Left renal pelvis (tissue), 4 donors: ENCODE results near the gene MAGEC3. TPM values are rescaled to one million over a fixed set of nuclear protein-coding genes. Genes with fewer than 3 reads are reported as not detected.
"Not testable (repeated sequence)": the region's sequence is repeated elsewhere in the genome, so short reads cannot be mapped to it uniquely, and the experiment has no call there.

Source experiments
- DNase-seq, 4 donors: peaks; one replicate each; pipeline ENCODE4 v3.0.0-alpha.2; 2013; ENCODE audit warnings: low read depth in 4 of 4, low spot score in 3 of 4
- polyA plus RNA-seq, 4 donors: library from polyadenylated mRNA; unstranded; fragments of 120-200 nt; gene quantifications; one replicate each; pipeline ENCODE4 v1.2.1, GENCODE V29; 2013; ENCODE audit not compliant: insufficient read length in 4 of 4

Gene MAGEC3
- under 1 TPM in 3 of 4 donors, not detected in 1; 0.14 to 0.62 (median 0.27) TPM for polyA plus RNA-seq

DNA sequence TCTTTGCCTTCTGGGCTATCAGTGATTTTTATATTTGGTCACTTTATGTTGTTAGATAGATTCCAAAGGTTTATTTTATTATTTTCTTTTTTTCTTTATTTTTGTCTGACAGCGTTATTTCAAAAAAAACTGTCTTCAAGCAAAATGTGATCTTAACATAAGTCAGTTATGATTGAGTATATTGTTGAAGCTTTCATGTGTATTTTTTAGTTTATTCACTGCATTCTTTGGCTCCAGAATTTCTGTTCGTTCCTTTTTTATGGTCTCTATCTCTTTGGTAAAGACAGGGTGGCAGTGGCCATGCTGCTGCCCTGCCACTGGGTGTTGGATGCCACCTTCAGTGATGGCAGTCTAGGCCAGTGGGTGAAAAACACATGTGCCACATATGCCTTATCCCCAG lies at the start of gene MAGEC3:
Gene MAGEC3 (plus strand): TSS at position 301 of the 400 bp plus-strand sequence. CDS start 0 bp downstream, at position 301.
- DNase-seq, result no peak

DNA sequence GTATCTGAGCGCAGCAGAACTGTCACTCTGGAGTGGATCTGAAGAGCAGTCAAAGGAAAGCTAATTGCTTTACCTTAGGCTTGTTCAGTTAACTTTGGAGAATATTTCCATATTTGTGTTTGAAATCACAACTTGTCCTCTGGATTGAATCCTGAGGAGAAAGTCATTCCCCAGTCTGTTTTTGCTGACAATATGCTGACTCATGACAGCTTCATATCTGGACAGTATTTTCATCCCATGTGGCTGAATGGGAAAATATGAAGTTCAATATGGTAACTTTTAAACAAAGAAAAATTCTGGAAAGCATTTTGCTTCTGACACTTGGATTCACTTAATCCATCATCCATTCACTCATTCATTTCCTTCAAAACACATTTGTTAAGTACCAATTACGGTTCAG lies 46.3 kb upstream of the MAGEC3 start:
- DNase-seq, result no peak

DNA sequence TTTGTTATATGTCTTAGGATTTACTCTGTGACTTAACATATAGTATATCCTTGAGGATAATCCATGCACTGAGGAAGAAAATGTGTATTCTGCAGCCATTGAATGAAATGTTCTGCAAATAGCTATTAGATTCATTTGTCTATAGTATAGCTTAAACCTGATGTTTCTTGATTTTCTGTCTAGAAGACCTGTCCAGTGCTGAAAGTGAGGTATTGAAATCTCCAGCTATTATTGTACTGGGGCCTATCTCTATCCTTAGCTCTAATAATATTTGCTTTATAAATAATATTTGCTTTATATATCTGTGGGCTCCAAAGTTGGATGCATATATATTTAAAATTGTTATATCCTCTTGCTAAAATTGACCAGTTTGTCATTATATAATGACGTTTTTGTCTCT lies 26.7 kb upstream of the MAGEC3 start:
- no peak for DNase-seq

GRCh38 chrX:141814213-141814857 lies 23.8 kb upstream of the MAGEC3 start:
- DNase-seq, result no peak

DNA sequence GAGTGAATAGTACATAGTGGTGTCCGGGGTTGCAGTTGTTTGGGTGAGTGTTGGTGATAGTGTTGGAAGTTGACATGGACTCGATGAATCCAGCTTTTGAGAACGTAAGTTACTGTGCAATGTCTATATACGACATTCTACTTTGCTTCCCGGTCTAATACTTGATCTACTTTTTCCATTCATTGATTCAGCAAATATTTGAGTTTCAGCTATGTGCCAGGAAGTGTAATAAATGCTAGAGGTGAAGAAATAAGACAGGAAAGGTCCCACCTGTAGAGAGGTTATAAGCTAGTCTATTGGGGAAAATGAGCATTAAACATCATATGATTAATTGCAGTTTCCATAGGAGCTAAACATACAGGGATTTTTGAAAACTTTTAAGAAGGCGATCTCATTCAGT lies 22.2 kb upstream of the MAGEC3 start:
- no peak for DNase-seq

DNA sequence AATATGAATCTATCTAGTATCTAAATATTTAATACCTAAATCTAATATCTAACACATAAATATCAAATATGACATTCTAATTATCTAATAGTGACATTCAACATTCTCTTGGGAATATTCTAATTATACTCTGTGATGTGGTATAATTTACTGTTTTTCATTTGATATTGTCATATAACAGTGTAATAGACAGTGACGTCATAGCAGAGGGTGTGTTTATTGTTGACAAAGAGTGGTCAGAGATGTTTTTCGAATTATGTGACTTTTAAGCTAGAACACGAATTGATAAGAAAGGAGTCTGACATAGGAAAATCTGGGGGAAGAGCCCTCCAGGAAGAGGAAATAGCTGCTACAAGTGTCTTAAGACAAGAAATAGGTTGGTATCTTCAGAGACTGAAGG lies 5.9 kb upstream of the MAGEC3 start:
- no peak for DNase-seq

GRCh38 chrX:141839856-141840255 lies 1.7 kb downstream of the MAGEC3 start:
- no peak for DNase-seq

GRCh38 chrX:141857479-141857878 lies 19.4 kb downstream of the MAGEC3 start:
- no peak for DNase-seq

DNA sequence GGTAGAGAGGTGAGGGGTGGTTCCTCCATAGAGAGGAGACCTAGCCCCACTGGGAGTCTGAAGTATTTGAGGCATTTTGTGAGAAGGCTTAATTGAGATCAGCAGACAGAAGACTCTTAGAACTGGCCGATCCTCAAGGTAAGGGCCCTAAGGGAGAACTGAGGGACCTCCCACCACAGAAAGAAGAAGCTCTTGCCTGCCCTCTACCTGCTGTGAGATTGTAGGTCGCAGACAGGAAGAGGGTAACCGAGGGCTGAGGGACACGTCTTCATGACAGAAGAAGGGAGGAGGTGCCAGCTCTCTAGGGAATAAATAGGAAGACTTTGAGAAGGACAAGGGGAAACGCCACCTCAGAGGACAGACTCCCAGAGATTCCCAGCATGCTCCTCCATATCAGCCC lies 41.5 kb downstream of the MAGEC3 start:
- DNase-seq, result no peak

DNA sequence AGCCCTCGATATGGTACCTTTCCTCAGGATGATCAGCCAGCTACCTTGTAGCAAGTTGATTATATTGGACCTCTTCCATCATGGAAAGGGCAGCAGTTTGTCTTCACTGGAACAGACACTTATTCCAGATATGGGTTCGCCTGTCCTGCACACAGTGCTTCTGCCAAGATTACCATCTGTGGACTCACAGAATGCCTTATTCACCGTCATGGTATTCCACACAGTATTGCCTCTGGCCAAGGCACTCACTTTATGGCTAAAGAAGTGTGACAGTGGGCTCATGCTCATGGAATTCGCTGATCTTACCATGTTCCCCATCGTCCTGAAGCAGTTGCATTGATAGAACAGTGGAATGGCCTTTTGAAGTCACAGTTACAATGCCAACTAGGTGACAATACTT lies 50.7 kb downstream of the MAGEC3 start:
- DNase-seq, result not testable (repeated sequence)

DNA sequence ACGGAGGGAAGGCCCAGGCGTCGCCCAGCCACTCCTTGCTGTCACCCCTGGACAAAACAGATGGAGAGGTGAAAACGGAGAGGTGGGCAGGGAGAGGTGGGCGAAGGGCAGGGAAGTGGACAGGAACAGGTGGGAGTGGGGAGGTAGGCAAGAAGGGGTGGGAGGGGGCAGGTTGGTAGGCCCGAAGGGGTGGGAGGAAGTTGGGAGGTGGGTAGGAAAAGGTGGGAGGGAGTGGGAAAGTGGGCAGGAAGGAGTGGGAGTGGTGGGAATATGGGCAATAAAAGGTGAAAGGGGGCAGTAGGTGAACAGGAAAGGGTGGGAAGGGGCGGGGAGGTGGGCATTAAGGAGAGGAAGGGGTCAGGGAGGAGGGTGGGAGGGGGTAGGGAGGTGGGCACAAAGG lies 56.6 kb downstream of the MAGEC3 start:
- DNase-seq, result no peak

DNA sequence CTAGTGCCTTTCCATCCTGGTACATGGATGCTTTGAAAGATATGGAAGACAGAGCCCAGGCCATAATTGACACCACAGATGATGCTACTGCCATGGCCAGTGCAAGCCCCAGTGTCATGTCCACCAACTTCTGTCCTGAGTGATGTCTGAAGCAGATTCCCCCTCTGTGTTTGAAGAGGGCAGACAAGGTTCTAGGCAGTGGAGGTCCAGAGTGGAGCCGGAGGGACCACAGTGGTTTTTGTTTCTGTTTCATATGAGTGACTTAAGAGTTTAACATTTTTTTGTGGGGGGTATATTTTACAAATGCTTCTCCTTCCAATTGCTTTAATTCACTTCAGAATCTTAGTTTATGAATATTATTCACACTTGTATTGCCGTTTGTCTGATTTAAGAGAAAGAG lies 59.6 kb downstream of the MAGEC3 start:
- DNase-seq, result no peak

DNA sequence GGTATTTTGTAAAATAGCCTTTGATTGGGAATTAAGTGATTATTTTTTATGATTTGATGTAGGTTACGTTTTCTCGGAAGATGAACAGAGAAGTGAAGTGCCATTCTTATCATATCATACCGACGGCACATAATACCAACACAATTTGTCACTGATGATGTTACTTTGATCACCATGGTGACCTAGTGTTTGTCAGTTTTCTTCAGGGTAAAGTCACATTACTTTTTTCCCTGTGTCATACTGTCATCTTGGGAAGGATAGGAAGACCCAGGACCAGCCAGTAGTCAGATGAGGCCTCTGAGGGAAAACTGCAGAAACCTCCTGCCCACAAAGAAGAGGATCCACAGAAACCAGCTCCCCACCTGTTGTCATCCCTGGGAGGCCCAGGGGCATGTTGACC lies 64.2 kb downstream of the MAGEC3 start:
- no peak for DNase-seq

DNA sequence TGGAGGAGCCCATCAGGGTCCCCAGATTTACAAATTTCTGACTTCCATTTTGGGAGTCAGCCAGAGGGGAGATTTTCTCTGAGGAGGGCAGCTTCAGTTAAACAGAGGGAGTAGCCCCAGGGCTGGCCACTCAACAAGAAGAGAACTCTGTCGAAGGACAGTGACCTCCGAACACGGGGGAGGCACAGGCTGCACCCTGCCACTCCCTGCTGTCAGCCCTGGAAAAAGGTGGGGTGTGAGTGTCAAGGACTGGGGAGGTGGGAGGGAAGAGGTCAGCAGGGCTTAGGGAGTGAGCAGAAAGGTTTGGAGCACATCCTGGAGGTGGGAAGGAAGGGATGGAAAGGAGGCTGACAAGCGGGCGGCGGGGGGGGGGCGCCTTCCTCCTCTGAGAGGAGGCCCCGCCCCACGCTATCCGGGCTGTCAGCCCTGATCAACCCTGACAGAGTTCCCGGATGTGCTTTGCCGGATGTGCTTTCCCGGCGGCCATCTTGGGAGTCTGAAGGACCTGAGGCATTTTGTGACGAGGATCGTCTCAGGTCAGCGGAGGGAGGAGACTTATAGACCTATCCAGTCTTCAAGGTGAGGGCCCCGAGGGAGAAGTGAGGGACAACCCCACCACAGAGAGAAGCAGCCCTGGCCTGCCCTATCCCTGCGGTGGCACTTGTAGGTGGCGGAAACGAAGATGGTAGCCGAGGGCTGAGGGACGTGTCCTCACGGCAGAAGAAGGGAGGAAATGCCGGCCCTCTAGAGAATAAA lies 65.5 kb downstream of the MAGEC3 start, which contains the start of gene MAGEC1:
Gene MAGEC1 (plus strand): TSS at position 495 of the 756 bp plus-strand sequence. CDS start 1,179 bp downstream, outside the sequence.
- no peak for DNase-seq

GRCh38 chrX:141904262-141904661 lies 66.1 kb downstream of the MAGEC3 start:
- no peak for DNase-seq

DNA sequence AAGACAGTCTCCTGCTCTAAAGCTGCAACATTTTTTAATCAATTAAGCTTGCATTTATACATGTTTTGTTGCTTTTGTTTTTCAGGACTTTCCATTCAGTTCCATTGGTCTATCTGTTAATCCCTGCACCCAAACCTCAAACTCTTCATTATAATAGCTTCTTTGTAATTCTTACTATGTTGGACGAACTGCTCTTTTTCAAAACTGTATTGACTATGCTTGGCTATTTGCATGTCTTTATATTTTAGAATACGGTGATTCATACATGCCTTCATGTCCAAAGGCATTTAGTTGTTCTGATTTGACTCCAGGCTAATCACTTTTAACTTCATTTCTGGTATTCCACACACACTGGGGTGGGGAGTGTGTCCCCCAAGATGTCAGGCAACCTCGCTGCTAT lies 79.7 kb downstream of the MAGEC3 start:
- DNase-seq, result no peak

- no peak for DNase-seq
These were observed 86.2 kb downstream of the MAGEC3 start for GRCh38 chrX:141924293-141924692.

DNA sequence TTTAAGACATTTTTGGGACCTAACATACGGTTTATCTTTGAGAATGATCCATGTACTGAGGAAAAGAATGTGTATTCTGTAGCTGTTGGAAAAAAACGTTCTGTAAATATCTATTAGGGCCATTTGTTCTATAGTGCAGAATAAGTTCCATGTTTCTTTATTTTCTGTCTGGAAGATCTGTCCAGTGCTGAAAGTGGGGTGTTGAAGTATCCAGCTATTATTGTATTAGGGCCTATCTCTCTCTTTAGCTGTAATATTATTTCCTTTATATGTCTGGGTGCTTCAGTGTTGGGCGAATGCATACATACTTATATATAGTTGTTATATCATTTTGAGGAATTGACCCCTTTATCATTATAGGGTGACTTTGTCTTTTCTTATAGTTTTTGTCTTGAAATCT lies 90.3 kb downstream of the MAGEC3 start:
- no peak for DNase-seq

DNA sequence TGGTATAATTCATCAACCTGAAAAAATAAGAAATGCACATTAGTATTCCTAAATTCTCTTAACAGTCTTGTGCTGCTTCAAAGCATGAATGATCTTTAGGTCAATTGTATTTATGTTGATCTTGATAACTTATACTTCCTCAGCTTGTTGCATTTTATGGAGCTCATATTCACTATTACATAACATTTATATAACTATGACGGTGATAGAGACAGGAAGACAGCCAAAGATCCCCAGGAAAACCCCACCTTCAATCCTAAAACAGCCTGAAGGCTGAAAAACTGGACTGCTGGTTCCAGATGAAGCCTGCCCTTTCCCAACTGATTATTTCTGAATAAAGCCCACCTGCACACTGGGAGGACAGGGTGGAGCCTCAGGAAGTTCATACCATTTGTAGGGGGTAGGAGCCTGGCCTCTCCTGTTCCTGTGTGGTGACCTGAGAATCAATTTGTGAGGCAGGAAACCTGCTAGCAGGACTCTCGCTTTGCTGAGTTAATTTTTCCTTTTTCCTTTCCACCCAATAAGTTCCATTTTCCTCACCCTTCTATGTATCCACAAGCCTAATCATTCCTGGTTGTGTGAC lies 96.0 kb downstream of the MAGEC3 start:
- no peak for DNase-seq

GRCh38 chrX:141935645-141936044 lies 97.5 kb downstream of the MAGEC3 start:
- no peak for DNase-seq

GRCh38 chrX:141936080-141936479 lies 98.0 kb downstream of the MAGEC3 start:
- DNase-seq, result no peak

DNA sequence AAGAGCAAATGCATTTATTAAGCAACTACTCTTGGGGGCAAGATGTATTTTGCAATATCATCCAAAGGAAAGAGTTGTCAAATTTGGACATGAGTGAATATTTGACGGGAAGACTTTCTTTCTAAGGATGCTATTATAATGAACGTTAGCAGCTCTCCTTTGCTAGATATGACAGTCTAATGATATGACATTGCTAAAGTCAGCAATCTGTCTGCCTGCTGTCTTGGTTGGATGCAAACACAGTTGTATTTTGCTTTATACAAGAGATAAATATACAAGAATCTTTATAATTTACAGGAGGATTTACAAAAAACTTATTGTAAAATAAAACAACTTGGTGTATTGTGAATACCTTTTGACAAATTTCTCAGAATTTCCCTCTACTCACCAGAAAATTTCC lies 103.1 kb downstream of the MAGEC3 start:
- no peak for DNase-seq
